Measurements from ENCODE around the gene ABCC6.
"Not testable (repeated sequence)": the region's sequence is repeated elsewhere in the genome, so short reads cannot be mapped to it uniquely, and the experiment has no call there.

DNA sequence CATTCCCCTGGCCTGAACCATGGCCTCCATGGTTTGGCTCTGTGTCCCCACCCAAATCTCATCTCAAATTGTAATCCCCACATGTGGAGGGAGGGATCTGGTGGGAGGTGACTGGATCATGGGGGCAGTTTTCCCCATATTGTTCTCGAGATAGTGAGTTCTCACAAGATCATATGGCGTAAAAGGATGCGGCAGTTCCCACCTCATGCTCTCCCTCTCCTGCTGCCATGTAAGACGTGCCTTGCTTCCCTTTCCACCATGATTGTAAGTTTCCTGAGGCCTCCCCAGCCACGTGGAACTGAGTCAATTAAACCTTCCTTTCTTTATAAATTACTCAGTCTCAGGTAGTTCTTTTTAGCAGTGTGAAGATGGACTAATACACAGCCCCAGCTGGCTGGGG lies 61.5 kb downstream of the ABCC6 start:
- TF ChIP-seq POLR2A, POLR2AphosphoS5, TAF1 (IDR thresholded peaks at IDR 0.05; ENCODE audit: low read depth, low read length): not testable (repeated sequence)
